Muscle layer of duodenum (tissue), 2 donors: Measurements from ENCODE around the gene NEDD4L.
"Not testable (repeated sequence)": the region's sequence is repeated elsewhere in the genome, so short reads cannot be mapped to it uniquely, and the experiment has no call there.

ENCODE experiments used
- H3K27ac ChIP-seq: one replicate; pipeline ENCODE4 v1.7.0; 2013; ENCODE audit warnings: mild to moderate bottlenecking, low read length
- H3K27me3 ChIP-seq: one replicate; pipeline ENCODE4 v1.7.0; 2013; ENCODE audit warnings: low read depth, mild to moderate bottlenecking, control low read depth, low read length
- H3K36me3 ChIP-seq, 2 donors: one replicate each; pipeline ENCODE4 v1.7.0; 2013; ENCODE audit warnings: low read length in 2 of 2, control low read depth in 1 of 2, mild to moderate bottlenecking in 1 of 2; ENCODE audit not compliant: insufficient read depth in 2 of 2, control insufficient read depth in 1 of 2
- H3K4me1 ChIP-seq, 2 donors: one replicate each; pipeline ENCODE4 v1.7.0; 2013; ENCODE audit warnings: low read length in 2 of 2, mild to moderate bottlenecking in 2 of 2, control low read depth in 1 of 2, moderate library complexity in 1 of 2; ENCODE audit not compliant: insufficient read depth in 2 of 2, control insufficient read depth in 1 of 2
- H3K4me3 ChIP-seq, 2 donors: one replicate each; pipeline ENCODE4 v1.7.0; 2013; ENCODE audit warnings: low read length in 2 of 2, low read depth in 1 of 2, mild to moderate bottlenecking in 1 of 2
- H3K9me3 ChIP-seq, 2 donors: one replicate each; pipeline ENCODE4 v1.7.0; 2013; ENCODE audit warnings: low read length in 2 of 2, control low read depth in 1 of 2, mild to moderate bottlenecking in 1 of 2; ENCODE audit not compliant: control insufficient read depth in 1 of 2
- donor health status: healthy.

The NEDD4L gene

DNA sequence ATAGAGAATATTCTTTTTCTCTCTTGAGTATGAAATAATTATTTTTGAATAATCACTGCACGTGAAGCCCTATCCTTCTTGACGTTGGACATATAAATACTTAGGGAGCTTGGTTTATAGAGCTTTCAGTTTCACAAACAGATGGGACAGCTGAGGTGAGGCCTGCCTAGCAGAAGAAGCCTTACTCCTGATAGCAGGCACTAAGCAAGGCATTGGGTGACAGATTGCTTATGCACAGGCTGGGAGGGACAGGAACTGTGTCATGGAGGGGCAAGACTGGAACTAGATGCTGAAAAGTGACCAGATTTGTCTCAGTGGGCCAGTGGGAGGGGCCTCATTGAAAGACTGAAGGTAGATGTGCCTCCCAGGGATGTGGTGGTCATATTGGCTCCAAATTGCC lies 220.8 kb downstream of the NEDD4L start:
- H3K4me1 ChIP-seq: no peaks in the 10 kb centered on the region
- no peaks in the 10 kb centered on the region for H3K27me3 ChIP-seq
- H3K36me3 ChIP-seq: no peaks in the 10 kb centered on the region
- H3K9me3 ChIP-seq: no peaks in the 10 kb centered on the region
- no peak overlapping the region for H3K4me3 ChIP-seq
- no peak overlapping the region for H3K27ac ChIP-seq

DNA sequence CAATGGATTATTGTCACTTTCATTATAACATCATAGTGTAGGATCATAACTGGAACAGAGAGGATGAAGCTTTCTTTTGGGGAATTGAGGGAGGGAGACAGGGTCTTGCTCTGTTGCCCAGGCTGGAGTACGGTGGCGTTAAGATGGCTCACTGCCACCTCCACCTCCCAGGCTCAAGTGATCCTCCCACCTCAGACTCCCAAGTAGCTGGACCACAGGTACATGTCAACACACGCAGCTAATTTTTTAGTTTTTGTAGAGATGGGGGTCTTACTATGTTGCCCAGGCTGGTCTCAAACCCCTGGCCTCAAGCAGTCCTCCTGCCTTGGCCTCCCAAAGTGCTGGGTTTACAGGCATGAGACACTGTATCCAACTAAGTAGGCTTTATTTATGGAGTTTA lies 221.5 kb downstream of the NEDD4L start:
- not testable (repeated sequence) for H3K27ac ChIP-seq, H3K4me3 ChIP-seq, H3K4me1 ChIP-seq, H3K36me3 ChIP-seq, H3K9me3 ChIP-seq, H3K27me3 ChIP-seq

GRCh38 chr18:58266291-58266690 lies 222.3 kb downstream of the NEDD4L start:
- Histone ChIP-seq H3K4me1 (no peaks in the 10 kb centered on the region), H3K27me3 (no peaks in the 10 kb centered on the region), H3K27ac (no peak overlapping the region), H3K9me3 (no peaks in the 10 kb centered on the region), H3K4me3 (no peak overlapping the region), H3K36me3 (no peaks in the 10 kb centered on the region)

- Histone ChIP-seq H3K27ac (no peak overlapping the region), H3K4me3 (no peak overlapping the region)
These were observed 223.5 kb downstream of the NEDD4L start for GRCh38 chr18:58267493-58267892.

DNA sequence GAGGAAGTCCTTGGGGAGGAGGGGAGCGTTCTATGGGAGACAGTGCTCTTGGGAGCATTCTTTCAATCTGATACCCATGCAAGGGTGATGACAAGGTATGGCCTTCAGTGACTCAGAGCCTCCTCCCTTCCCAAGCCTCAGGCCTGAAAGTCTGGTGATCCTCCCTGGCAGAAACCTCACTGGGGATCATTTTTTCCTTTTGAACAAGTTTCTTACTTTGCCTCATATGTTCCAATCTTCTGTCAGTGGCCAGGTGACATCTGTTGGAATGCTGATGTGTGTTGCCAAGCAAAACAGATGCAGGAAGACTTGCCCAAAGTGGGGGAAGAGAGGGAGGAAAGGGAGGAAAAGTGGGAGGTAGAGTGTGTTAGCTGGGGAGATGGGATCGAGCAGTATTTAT lies 224.8 kb downstream of the NEDD4L start:
- no peaks in the 10 kb centered on the region for H3K4me1 ChIP-seq

More at GRCh38 chr18:58267493-58267892, 223.5 kb downstream of the NEDD4L start:
- H3K9me3 ChIP-seq: no peaks in the 10 kb centered on the region
- no peaks in the 10 kb centered on the region for H3K36me3 ChIP-seq
- H3K4me1 ChIP-seq: no peaks in the 10 kb centered on the region
- H3K27me3 ChIP-seq: no peaks in the 10 kb centered on the region

DNA sequence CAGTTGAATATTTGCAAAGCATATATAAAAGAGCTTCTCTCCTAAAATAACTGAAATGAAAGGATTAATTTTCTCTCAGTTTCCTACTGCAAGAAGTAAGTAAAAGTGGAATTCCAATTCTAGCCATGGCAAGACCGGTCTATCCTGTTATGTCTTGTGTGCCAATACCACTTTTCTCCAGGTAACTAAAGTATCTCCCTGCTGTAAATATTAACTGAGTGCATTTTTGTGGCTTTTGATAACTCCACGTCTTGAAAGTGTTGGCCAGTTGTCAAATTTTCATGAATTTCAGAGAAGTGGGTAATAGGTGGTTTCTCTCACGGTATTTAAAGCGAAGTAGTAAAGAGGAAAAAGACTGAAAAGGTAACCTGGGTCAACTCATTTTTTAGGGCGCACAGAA lies 225.9 kb downstream of the NEDD4L start:
- no peaks in the 10 kb centered on the region for H3K4me1 ChIP-seq
- no peak overlapping the region for H3K4me3 ChIP-seq
- H3K27ac ChIP-seq: no peak overlapping the region
- H3K36me3 ChIP-seq: no peaks in the 10 kb centered on the region
- H3K27me3 ChIP-seq: no peaks in the 10 kb centered on the region
- H3K9me3 ChIP-seq: no peaks in the 10 kb centered on the region

More for the DNA sequence above, 224.8 kb downstream of the NEDD4L start:
- Histone ChIP-seq H3K9me3 (no peaks in the 10 kb centered on the region), H3K27ac (no peak overlapping the region), H3K4me3 (no peak overlapping the region), H3K36me3 (no peaks in the 10 kb centered on the region), H3K27me3 (no peaks in the 10 kb centered on the region)

DNA sequence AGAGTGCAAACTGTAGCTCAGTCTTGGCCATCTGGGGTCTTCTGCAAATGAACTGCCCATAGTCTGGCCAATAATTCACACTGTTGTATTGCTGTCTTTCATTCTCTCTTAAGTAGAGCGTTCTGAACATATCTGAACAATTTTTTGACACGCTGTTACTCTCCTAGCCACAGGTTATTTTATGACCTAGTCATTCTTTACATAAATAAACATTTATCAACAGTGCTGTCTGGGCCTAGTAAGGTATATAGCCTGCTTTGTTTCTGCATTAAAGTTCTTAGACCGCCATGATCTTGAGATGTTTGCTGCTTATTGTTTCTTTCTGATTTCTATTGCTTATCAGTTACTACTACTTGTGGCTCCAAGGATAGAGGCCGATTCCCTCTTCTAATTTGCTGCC lies 226.4 kb downstream of the NEDD4L start:
- no peaks in the 10 kb centered on the region for H3K4me1 ChIP-seq
- H3K27ac ChIP-seq: no peak overlapping the region

GRCh38 chr18:58271770-58272169 lies 227.7 kb downstream of the NEDD4L start:
- no peaks in the 10 kb centered on the region for H3K36me3 ChIP-seq
- H3K27me3 ChIP-seq: no peaks in the 10 kb centered on the region
- no peak overlapping the region for H3K27ac ChIP-seq
- no peak overlapping the region for H3K4me3 ChIP-seq
- H3K9me3 ChIP-seq: no peaks in the 10 kb centered on the region
- H3K4me1 ChIP-seq: no peaks in the 10 kb centered on the region

More for the DNA sequence above, 226.4 kb downstream of the NEDD4L start:
- H3K9me3 ChIP-seq: no peaks in the 10 kb centered on the region
- no peaks in the 10 kb centered on the region for H3K27me3 ChIP-seq
- no peaks in the 10 kb centered on the region for H3K36me3 ChIP-seq
- no peak overlapping the region for H3K4me3 ChIP-seq

- H3K4me1 ChIP-seq: no peaks in the 10 kb centered on the region
- no peaks in the 10 kb centered on the region for H3K36me3 ChIP-seq
- H3K27ac ChIP-seq: no peak overlapping the region
- no peaks in the 10 kb centered on the region for H3K27me3 ChIP-seq
- no peak overlapping the region for H3K4me3 ChIP-seq
- no peaks in the 10 kb centered on the region for H3K9me3 ChIP-seq
These were observed 228.2 kb downstream of the NEDD4L start for GRCh38 chr18:58272209-58272608.

GRCh38 chr18:58272779-58273435 lies 228.9 kb downstream of the NEDD4L start:
- no peak overlapping the region for H3K4me3 ChIP-seq
- no peak overlapping the region for H3K27ac ChIP-seq
- no peaks in the 10 kb centered on the region for H3K4me1 ChIP-seq
- H3K27me3 ChIP-seq: no peaks in the 10 kb centered on the region
- no peaks in the 10 kb centered on the region for H3K9me3 ChIP-seq
- H3K36me3 ChIP-seq: no peaks in the 10 kb centered on the region

DNA sequence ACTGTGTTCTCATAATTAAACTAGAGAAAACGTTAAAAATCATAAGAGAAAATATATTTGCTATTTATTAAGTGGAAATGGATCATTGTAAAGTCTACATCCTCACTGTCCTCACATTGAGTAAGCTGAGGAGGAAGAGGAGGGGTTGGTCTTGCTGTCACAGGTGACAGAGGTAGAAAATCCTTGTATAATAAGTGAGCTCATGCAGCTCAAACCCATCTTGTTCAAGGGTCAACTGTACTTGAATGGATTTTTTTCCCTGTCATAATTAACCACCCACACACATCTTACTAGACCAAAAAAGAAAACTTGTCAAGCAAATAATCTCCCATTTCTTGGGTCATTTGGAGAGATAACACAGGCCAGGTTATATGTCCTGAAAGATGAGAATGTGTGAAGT lies 231.2 kb downstream of the NEDD4L start:
- Histone ChIP-seq H3K4me3 (no peak overlapping the region), H3K4me1 (no peaks in the 10 kb centered on the region), H3K27ac (no peak overlapping the region), H3K9me3 (no peaks in the 10 kb centered on the region), H3K36me3 (no peaks in the 10 kb centered on the region), H3K27me3 (no peaks in the 10 kb centered on the region)
